ENCODE results near the gene NCAPD2. TPM values are rescaled to one million over a fixed set of nuclear protein-coding genes. Genes with fewer than 3 reads are reported as not detected.

The NCAPD2 gene
- total RNA-seq, 1 donor from 2014 or later, result 74.8 TPM

DNA sequence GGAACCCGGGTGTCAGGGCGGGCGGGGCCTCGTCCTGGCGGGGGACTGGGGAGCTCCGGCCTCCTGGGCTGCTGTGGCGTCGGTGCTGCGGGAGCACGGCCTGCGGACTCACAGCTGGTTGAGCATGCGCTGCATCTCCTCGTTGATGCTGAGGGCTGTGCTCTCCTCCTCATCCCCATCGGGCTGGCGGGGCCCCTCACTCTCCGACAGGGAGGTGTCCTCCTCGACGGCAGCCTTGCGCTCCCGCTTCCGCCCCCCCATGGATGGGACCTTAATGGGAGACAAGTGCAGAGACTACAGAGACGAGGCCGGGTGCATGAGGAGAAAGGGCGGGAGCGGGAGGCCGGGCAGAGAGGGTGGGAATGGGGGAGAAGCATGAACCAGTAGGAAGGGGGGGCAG, 54.7 kb downstream of the NCAPD2 start:
- no peak for DNase-seq (ENCODE audit: low read depth)
- H3K4me3 ChIP-seq (ENCODE audit: low read depth, low read length), result no peak overlapping the region
- no peak for TF ChIP-seq CTCF (conservative IDR thresholded peaks at IDR 0.05; ENCODE audit: low read depth, low read length)

GRCh38 chr12:6548966-6549683, 55.2 kb downstream of the NCAPD2 start:
- no peak for DNase-seq (ENCODE audit: low read depth)
- H3K4me3 ChIP-seq (ENCODE audit: low read depth, low read length), result no peak overlapping the region
- no peak for TF ChIP-seq CTCF (conservative IDR thresholded peaks at IDR 0.05; ENCODE audit: low read depth, low read length)

- DNase-seq (ENCODE audit: low read depth), result no peak
- no peak for TF ChIP-seq CTCF (conservative IDR thresholded peaks at IDR 0.05; ENCODE audit: low read depth, low read length)
- no peak overlapping the region for H3K4me3 ChIP-seq (ENCODE audit: low read depth, low read length)
Measured at GRCh38 chr12:6549684-6550151, 55.8 kb downstream of the NCAPD2 start.

DNA sequence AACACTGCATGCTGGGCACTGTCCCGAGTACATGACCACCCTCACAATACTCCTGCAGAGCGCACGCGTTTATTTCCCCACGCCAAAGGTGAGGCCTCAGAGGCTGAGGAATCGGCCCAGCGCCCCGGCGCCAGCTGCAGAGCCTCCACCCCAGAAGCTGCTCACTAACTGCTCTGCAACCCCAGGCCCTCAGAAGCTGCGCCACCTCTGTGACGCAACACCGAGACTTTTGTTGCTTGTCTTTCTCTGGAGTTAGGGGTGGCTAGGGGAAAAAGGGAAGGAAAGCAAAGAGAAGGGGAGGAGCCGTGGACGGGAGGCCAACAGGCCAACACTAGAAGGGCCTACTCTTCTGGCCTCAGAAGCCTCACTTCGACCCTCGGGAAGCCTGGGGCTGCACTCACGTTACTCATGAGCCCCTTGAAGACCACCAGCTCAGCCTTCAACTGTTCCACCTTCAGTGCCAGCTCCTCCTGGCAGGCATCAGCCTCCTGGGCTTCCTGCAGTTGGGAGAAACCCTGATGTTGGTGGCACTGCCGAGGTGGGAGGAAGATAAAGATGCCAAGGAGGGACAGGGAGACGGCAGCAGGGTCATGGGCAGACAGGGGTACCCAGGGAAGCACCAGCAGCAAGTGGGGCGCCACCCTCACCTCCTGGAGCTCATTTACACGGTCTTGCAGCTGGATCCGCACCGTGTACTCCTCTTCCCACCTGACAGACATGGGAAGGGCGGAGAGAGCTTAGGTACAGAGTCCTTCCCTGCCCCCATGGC, 56.6 kb downstream of the NCAPD2 start:
- H3K4me3 ChIP-seq (ENCODE audit: low read depth, low read length), result no peak overlapping the region
- no peak for TF ChIP-seq CTCF (conservative IDR thresholded peaks at IDR 0.05; ENCODE audit: low read depth, low read length)
- no peak for DNase-seq (ENCODE audit: low read depth)

GRCh38 chr12:6551063-6551461, 57.2 kb downstream of the NCAPD2 start:
- no peak overlapping the region for H3K4me3 ChIP-seq (ENCODE audit: low read depth, low read length)
- no peak for TF ChIP-seq CTCF (conservative IDR thresholded peaks at IDR 0.05; ENCODE audit: low read depth, low read length)
- DNase-seq (ENCODE audit: low read depth), result no peak

DNA sequence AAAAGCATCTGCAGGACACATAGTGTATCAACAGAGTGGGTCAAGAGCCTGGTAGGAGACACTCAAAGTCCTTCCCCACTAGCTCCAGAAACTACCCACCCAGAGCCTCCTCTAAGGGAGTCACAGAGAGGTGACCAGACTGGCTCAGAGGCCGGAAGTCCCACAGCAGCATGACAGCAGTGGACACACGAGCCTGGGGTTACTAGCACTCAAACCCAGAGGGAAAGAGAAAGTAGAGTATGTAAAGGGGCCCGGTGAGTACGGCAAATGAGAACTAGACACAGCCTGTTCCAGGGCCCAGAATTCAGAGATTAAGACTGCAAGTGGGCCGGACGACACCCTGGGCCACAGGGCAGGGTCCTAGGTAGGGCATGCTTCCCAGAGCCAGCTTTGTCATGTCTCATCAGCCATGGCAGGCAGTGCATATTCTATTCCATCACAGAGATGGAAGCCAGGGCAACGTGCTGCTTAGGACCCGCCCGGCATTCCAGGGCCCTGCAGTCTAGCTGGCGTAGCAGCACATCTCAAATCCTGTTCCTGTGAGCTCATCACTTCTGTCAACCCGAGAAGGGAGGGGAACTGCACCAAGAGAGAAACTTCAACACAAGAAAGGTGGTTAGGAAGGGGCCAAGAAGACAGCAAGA, 57.7 kb downstream of the NCAPD2 start:
- no peak for DNase-seq (ENCODE audit: low read depth)
- TF ChIP-seq CTCF (conservative IDR thresholded peaks at IDR 0.05; ENCODE audit: low read depth, low read length), result no peak
- H3K4me3 ChIP-seq (ENCODE audit: low read depth, low read length), result no peak overlapping the region

All from epithelial cell of proximal tubule (primary cell).